Thyroid gland (tissue), 4 donors: Measurements from ENCODE around the gene CEP19.

Source experiments
- CTCF ChIP-seq, 6 experiments: fragments of 200-600 bp in 3 of 6; fragments of 450-650 bp in 3 of 6; sonication (generic) in 3 of 6; IDR thresholded peaks; one replicate each; pipeline ENCODE4 v1.5.1; 2016 to 2019; ENCODE audit warnings: antibody characterized with exemption in 6 of 6, mild to moderate bottlenecking in 2 of 6, inconsistent platforms in 1 of 6, moderate library complexity in 1 of 6
- POLR2A ChIP-seq, 2 donors: fragments of 450-650 bp; IDR thresholded peaks; one replicate each; pipeline ENCODE4 v1.6.1; 2017; ENCODE audit warnings: antibody characterized with exemption in 2 of 2, mild to moderate bottlenecking in 2 of 2, moderate library complexity in 1 of 2

GRCh38 chr3:196661400-196661799, 50.6 kb downstream of the CEP19 start:
- no peak for TF ChIP-seq CTCF (IDR thresholded peaks at IDR 0.05)
- TF ChIP-seq POLR2A (IDR thresholded peaks at IDR 0.05): no peak
